ACHN (cell line): ENCODE measurements around the gene ILF2.
A peak's percentile ranks its signal among the peaks of the same experiment; 100 is the strongest.
"Not testable (repeated sequence)": the region's sequence is repeated elsewhere in the genome, so short reads cannot be mapped to it uniquely, and the experiment has no call there.

Source experiments
- DNase-seq: peaks from one replicate; pipeline ENCODE4 v3.0.0-alpha.2; 2015
- in situ Hi-C: cut with HindIII; loops from 2 replicates; pipeline ENCODE4 v1.10.0; 2017; ENCODE audit warnings: low sequenced_read_pairs, low pct_ligation_motif_present, low pct_unique_long_range_greater_than_20kb

Gene ILF2

DNA sequence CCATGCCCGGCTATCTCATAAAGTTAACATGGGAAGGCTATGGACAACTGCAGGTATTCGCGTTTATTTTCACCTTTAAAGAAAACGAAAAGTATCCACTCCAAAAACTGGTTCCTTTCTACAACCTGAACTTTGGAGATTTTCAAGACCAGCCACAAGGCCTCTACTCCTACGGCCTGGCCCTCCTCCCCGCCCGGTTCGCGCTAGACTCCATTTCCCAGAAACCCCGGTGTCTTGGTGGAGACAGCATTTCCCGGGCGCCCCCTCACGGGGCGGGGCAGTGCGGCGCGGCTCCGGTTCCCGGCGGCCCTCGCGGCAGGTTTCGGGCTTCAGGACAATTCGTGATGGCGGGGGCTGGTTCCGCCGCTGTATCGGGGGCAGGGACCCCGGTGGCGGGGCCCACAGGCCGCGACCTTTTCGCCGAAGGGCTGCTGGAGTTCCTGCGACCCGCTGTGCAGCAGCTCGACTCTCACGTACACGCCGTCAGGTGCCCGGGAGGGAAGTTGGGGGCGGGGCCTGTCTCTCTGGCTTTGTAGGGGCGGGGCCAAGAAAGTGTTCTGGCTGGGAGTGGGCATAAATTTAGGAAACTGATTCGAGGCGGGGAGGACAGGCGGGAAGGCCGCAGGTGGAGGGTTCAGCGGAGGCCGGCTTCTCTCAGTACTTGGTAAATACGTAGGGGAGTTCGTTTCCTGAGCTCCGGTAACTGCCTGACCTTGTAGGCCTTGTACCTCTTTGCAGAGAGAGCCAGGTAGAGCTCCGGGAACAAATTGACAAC lies 12.2 kb downstream of the ILF2 start, which contains the start of gene SNAPIN:
Gene SNAPIN (plus strand): TSS at position 304 of the 775 bp plus-strand sequence. CDS start 41 bp downstream, at position 345.
- in situ Hi-C loops: no loop called here
- peak; percentile 90 for DNase-seq

DNA sequence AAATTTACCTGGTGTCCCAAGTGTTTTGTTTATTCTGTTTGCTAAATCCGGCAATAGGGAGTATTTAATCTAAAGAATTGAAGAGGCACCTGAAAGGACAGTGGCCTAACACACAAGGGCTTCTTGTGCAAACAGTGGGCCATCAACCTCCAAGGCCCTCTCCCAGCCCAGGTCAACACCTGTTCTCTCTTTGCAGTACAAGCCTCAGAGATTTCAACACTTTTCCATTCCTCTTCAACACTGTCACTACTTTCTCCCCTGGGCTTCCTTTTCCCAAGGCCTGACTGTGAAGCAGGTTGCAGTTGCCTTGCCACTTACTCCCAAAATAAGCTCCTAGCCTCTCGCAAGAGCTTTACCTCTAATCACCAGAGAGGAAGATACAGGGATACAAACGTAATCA lies 15.5 kb downstream of the ILF2 start:
- in situ Hi-C loops: no loop called here
- DNase-seq: no peak

- in situ Hi-C loops: no loop called here
- peak; percentile 44 for DNase-seq
These were observed 17.8 kb downstream of the ILF2 start for GRCh38 chr1:153652805-153653500.

- in situ Hi-C loops: no loop called here
- DNase-seq: no peak
These were observed 19.0 kb downstream of the ILF2 start for GRCh38 chr1:153651771-153652170.

GRCh38 chr1:153649863-153650235 lies 20.9 kb downstream of the ILF2 start:
- no peak for DNase-seq
- in situ Hi-C loops: no loop called here

DNA sequence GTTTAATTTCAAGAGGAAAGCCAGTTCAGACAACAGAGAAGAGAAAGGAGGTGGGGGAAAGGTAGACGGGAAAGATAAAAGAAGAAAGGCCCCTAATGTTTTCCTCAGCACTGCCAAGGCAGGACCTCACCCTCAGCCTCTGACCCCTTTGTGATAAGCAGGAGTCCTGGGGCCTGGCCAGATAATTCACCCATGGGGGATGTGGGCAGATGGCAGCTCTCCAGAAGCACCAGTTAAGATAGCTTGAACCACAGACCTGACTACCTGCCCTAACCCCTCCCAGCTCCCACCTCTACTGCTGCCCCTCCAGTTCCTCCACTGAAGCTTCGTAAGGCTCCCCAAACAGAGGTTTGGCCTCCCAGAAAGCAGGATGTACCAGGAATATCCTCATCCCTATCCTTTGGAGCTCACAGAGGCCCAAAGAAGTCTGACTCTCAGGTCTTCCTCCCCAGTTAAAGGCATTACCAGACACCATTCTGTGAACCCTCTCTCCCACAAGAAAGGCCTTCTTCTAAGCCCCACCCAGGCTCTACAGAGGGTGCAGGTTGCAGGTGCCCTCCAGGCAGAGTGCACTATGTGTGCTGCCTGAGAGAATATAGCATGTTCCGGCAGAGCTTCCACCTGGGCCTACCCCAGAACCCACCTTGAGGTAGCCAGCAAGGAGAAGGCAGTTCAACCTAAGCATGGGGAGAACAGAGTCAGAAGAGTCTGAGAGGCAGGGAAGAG lies 21.5 kb downstream of the ILF2 start:
- no peak for DNase-seq
- in situ Hi-C loops: no loop called here

GRCh38 chr1:153648000-153648643 lies 22.7 kb downstream of the ILF2 start:
- DNase-seq: peak; percentile 37
- in situ Hi-C loops: no loop called here

DNA sequence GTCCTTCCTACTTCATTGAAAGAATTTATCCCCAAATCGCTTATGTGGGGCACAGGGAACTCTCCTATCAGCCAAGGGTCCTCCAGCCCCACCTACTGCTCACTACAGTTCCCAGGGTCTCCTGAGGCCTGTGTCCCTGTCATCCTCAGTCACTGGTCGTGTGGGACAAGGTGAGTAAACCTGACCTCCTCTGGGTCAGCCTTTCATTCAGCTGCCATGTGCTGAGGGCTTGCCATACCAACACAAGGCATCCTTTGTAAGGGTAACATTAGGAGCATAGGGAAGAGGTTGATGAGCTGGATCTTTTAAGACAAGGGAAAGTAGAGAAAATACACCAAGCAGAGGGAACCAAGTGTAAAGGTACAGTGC lies 23.5 kb downstream of the ILF2 start:
- DNase-seq: no peak
- in situ Hi-C loops: no loop called here

DNA sequence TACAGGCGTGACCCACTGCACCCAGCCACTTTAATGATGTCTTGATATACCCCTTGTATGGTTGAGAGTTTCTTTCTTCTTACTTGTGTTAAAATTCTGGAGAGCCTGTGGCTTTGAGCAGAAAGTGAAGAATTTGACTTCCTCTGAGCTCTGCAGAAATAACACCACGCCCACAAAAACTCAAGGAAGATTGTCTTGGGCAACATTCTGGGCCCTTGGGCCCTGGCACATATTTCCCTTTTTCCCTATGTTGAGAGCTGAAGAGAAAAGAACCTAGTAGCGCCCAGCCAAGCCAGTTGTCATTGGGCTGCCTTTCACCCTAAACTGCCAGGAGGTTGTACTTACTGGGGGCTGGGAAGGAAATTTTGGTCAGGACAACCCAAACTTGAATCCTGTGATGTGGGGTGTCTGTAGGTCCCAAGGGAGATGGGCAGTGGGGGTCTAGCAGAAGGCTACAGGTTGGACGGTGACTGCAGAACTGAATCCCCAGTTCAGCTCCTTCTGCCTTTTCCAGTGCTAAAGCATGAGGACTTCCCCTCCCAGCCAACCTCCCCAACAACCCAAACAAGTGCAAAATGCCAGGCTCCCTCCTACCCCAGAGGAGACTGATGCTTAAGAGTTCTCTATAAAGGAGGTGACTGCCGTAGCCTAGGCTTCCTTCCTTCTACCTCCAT lies 24.0 kb downstream of the ILF2 start:
- DNase-seq: no peak
- in situ Hi-C loops: no loop called here

- in situ Hi-C loops: no loop called here
- DNase-seq: no peak
These were observed 27.0 kb downstream of the ILF2 start for GRCh38 chr1:153643816-153644215.

DNA sequence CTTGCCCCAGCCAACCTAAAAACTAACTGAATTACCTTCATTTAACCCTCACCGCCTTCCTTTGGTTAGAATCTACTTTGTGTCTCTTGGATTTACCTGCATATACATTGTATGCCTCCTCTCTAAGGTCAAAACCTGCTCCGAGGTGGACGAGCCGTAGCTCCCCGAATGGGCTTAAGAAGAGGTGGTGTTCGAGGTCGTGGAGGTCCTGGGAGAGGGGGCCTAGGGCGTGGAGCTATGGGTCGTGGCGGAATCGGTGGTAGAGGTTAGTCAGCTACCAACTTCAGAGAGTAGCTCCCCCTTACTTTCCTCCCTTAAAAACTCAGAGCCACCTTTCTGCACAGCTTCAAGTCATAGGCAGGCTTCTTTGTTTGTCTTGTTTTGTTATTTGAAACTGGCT lies 27.7 kb downstream of the ILF2 start:
- in situ Hi-C loops: no loop called here
- no peak for DNase-seq

DNA sequence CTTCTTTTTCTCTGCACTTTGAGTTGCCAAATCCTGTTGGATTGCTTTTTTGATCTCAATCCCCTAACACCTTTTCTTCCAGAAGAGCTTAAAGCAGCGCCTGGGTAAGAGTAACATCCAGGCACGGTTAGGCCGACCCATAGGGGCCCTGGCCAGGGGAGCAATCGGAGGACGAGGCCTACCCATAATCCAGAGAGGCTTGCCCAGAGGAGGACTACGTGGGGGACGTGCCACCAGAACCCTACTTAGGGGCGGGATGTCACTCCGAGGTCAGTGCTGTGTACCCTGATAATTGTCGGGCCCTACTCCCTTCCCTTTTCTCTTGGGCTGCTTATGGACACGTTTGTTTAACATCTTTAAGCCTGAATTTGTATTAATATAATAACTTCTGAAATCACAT lies 28.6 kb downstream of the ILF2 start:
- in situ Hi-C loops: no loop called here
- no peak for DNase-seq

GRCh38 chr1:153640861-153641260 lies 29.9 kb downstream of the ILF2 start:
- DNase-seq: no peak
- in situ Hi-C loops: no loop called here

DNA sequence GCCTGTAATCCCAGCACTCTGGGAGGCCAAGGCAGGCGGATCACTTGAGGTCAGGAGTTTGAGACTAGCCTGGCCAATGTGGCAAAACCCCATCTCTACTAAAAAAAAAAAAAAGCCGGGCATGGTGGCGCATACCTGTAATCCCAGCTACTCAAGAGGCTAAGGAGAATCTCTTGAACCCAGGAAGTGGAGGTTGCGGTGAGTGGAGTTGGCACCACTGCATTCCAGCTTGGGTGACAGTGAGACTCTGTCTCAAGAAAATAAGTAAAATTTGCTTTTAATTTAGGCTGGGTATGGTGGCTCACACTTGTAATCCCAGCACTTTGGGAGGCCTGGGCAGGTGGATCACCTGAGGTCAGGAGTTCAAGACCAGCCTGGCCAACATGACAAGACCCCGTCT lies 30.6 kb downstream of the ILF2 start:
- in situ Hi-C loops, DNase-seq: not testable (repeated sequence)

DNA sequence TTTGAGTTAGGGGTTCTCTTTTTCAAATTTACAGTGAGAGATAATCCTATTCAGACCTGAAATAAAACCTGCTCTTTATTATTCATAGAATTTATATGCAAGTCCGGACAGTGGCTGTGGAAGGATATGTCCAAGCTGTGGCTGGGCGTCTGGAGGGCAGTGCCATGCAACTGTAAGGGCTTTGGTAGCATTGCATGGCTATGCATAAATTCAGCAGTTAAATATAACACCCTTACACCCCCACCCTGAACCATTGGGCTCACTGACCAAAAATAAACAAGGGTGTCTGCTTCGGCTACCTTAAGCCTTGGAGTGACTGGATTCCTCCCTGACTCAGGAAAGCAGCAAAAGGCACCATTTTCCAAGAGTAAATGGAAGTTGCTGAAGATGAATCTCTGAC lies 31.5 kb downstream of the ILF2 start:
- in situ Hi-C loops: no loop called here
- no peak for DNase-seq

DNA sequence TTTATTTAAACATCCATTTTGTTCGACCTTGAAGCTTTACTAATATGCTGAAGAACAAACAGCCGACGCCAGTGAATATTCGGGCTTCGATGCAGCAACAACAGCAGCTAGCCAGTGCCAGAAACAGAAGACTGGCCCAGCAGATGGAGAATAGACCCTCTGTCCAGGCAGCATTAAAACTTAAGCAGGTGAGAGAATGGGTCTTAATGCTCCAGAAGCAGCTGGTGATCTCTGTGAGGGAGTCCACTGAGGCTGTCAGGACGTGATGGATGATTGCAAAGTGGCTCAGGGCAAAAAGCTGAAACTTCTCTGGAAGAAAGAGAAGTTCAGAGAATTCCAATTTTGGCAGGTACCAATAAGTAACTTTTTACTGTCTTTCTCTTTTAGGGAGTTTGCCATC lies 32.5 kb downstream of the ILF2 start:
- no peak for DNase-seq

DNA sequence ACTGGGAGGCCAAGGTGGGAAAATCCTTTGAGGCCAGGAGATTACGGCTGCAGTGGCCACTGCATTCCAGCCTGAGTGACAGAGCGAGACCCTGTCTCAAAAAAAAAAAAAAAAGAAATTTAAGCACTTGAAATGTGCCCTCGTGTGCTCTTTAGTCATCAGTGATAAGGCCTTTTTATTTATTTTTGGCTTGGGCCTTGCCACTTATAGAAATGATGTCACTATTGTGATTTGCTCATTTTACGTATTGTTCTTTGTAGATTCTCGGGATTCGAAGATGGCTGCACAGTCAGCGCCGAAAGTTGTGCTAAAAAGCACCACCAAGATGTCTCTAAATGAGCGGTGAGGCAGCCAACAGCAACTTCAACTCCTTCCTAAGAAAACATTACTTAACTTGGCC lies 34.5 kb downstream of the ILF2 start:
- in situ Hi-C loops: no loop called here
- DNase-seq: no peak

More for the DNA sequence above, 32.5 kb downstream of the ILF2 start:
- in situ Hi-C loops: no loop called here

DNA sequence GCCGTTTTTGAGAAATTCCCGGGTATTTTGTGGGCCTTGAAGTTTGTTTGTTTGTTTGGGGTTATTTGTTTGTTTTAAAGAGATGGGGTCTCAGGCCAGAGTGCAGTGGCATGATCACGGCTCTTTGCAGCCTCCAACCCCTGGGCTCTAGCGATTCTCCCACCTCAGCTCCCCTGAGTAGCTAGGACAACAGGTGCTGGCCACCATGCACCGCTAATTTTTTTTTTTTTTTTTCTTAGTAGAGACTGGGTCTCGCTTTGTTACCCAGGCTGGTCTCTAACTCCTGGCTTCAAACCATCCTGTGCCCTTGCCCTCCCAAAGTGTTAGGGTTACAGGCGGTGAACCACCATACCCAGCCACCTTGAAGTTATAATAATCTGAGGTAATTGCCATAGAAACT lies 34.9 kb downstream of the ILF2 start:
- in situ Hi-C loops: no loop called here
- no peak for DNase-seq
